Daoy (cell line): ENCODE data around the gene TNK2. TPM values are rescaled to one million over a fixed set of nuclear protein-coding genes. Genes with fewer than 3 reads are reported as not detected.
"Not testable (repeated sequence)": the region's sequence is repeated elsewhere in the genome, so short reads cannot be mapped to it uniquely, and the experiment has no call there.

ENCODE experiments used
- DNase-seq: peaks from one replicate; pipeline ENCODE4 v3.0.0-alpha.2; 2015; ENCODE audit warnings: low read depth
- total RNA-seq: library from RNA; depleted of rRNA; stranded (reverse); fragments of >200 nt; shearing (Covaris generic); gene quantifications from 2 replicates; pipeline ENCODE4 v1.2.3, GENCODE V29; 2014; rRNA removed

TNK2 gene
- total RNA-seq, 1 experiment from 2014 or later: 8.8 TPM

- no peak for DNase-seq
Observed at GRCh38 chr3:195822131-195822696, 86.1 kb downstream of the TNK2 start.

- no peak for DNase-seq
Observed at GRCh38 chr3:195821403-195822130, 86.8 kb downstream of the TNK2 start.

- no peak for DNase-seq
Observed at GRCh38 chr3:195820901-195821300, 87.5 kb downstream of the TNK2 start.

- DNase-seq: no peak
Observed at GRCh38 chr3:195820186-195820585, 88.2 kb downstream of the TNK2 start.

- no peak for DNase-seq
Observed at GRCh38 chr3:195818301-195818700, 90.0 kb downstream of the TNK2 start.

- peak; percentile 40 for DNase-seq
Observed at GRCh38 chr3:195817578-195818135, 90.7 kb downstream of the TNK2 start.

GRCh38 chr3:195816276-195816913 is 92.0 kb downstream of the TNK2 start:
- DNase-seq: not testable (repeated sequence)

GRCh38 chr3:195815169-195815771 is 93.1 kb downstream of the TNK2 start:
- DNase-seq: peak; percentile 78

GRCh38 chr3:195813916-195814640 is 94.3 kb downstream of the TNK2 start:
- DNase-seq: no peak

Other genes starting within 250 kb of the TNK2 start
- gene MUC20, start 187.6 kb downstream of the TNK2 start, total RNA-seq: not detected in 2 replicates
- gene MUC4, start 96.6 kb downstream of the TNK2 start, total RNA-seq: not detected in 2 replicates
- gene TFRC, start 173.5 kb upstream of the TNK2 start, total RNA-seq: 195 and 212 TPM in 2 replicates